Measurements from ENCODE around the gene MAP2K6. TPM values are rescaled to one million over a fixed set of nuclear protein-coding genes. Genes with fewer than 3 reads are reported as not detected.

Gene MAP2K6
- total RNA-seq, 1 donor = 2.0 TPM

DNA sequence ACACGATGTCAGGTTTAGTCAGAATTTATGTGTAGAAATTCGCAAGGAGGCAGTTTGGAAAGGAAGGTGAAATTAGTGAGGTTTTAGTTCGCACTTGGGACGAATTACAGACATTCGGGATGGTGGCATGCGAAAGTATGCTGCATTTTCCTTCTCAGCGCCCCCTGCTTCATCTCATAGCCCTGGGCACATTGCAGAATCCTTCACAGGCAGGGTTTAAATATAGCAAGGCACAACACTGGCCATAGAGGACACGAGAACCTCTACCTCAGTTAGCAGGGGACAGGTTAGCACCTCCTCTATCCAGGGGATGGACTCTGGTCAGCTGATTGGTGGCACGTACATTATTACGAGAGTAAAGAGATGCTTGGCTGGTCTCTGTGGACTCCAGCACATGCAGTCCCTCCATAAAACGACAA, 47.5 kb downstream of the MAP2K6 start:
- no peak overlapping the region for H3K4me3 ChIP-seq (ENCODE audit: low read depth, low read length)
- TF ChIP-seq, protein P1, sequence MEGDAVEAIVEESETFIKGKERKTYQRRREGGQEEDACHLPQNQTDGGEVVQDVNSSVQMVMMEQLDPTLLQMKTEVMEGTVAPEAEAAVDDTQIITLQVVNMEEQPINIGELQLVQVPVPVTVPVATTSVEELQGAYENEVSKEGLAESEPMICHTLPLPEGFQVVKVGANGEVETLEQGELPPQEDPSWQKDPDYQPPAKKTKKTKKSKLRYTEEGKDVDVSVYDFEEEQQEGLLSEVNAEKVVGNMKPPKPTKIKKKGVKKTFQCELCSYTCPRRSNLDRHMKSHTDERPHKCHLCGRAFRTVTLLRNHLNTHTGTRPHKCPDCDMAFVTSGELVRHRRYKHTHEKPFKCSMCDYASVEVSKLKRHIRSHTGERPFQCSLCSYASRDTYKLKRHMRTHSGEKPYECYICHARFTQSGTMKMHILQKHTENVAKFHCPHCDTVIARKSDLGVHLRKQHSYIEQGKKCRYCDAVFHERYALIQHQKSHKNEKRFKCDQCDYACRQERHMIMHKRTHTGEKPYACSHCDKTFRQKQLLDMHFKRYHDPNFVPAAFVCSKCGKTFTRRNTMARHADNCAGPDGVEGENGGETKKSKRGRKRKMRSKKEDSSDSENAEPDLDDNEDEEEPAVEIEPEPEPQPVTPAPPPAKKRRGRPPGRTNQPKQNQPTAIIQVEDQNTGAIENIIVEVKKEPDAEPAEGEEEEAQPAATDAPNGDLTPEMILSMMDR (IDR thresholded peaks at IDR 0.05; ENCODE audit: insufficient read depth, low read length) = no peak
- DNase-seq (ENCODE audit: low read depth) = no peak

DNA sequence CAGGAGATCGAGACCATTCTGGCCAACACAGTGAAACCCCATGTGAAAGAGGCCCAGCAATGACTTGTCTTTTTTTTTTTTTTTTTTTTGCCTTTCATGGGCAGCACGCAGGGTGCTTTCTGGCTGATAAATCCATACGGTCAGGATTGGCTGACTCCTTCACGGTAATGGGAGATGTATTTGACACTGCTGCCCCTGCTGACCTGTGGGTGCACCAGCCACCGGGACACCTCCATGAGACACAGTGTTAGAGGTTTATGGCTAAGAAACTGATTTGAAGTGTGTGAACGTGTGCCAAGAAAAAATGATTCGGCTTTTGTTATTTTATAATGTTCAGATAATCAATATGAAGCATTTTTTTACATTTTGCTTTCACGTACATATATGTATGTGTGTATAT, 48.4 kb downstream of the MAP2K6 start:
- H3K4me3 ChIP-seq (ENCODE audit: low read depth, low read length) = no peak overlapping the region
- TF ChIP-seq, protein P1 (IDR thresholded peaks at IDR 0.05; ENCODE audit: insufficient read depth, low read length) = no peak
- no peak for DNase-seq (ENCODE audit: low read depth)

DNA sequence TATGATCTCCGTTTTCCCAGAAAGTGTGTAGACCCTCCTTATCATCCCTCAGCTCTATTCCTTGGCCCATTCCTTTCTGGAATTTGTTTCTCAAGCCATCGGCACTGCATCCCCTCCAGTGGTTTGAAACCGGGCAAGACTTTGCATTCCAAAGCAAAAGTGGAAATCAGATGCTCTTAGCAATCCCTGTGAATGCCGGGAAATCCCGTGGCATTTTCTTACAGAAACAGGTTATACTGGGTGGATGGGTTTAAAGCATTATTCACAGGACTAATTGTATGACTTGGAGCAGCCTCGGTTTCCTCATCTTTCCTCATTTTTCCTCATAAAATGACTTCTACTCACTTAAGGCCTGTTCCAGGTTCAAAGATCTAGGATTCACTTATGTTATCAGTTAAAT, 52.0 kb downstream of the MAP2K6 start:
- DNase-seq (ENCODE audit: low read depth) = no peak

DNA sequence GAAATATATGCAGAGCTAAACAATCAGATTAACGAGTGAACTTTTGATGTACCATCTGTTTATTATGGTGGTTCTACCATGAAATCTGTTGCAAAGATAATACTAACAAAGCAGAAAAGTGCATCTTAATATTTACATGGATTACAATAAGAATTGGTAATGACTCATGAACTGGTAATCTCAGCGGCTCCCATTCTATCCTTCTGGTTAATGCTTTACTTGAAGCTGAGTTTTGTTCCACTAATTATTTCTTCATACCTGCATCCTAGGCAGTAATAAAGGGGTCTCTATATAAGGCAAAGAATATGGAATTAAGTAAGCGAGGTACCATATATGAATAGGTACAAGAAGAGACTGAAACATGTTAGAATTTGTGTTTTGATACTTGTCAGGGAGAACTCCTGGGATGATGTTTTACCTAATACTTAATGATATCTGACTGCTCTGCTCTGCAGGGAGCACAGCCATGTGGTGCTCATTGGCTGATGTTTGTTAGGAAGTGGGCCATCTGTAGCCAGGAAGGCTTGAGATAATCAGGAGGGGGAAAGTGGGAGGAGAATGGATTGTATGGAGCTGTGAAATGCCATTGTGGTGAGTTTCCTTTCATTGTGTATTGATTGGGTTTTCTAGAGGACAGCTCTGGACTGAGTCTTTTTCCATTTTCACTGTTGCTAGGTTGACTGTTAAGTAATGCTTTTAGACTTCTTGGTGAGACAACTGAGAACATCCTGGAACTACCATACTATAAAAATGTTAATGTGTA, 52.6 kb downstream of the MAP2K6 start:
- TF ChIP-seq, protein P1 (IDR thresholded peaks at IDR 0.05; ENCODE audit: insufficient read depth, low read length) = no peak
- H3K4me3 ChIP-seq (ENCODE audit: low read depth, low read length) = no peak overlapping the region
- no peak for DNase-seq (ENCODE audit: low read depth)

More for the DNA sequence above, 52.0 kb downstream of the MAP2K6 start:
- TF ChIP-seq, protein P1 (IDR thresholded peaks at IDR 0.05; ENCODE audit: insufficient read depth, low read length) = no peak
- no peak overlapping the region for H3K4me3 ChIP-seq (ENCODE audit: low read depth, low read length)

DNA sequence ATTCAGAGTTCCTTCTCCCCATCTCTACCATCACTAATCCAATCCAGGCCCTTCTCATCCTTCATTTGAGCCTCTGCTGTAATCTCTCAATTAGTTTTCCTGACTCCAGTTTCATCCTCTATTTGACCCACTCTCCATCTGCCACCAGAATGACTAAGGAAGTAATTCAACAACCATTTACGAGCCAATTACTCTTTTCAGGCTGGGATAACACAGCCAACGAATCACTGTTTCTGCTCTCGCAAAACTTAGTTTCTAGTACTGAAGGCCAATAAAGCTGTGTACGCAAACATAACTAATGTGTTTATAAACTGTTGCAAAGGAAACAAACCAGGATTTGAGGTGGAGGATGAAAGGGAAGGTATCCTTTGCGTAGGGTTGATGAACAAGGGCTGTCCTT, 53.7 kb downstream of the MAP2K6 start:
- DNase-seq (ENCODE audit: low read depth) = no peak
- H3K4me3 ChIP-seq (ENCODE audit: low read depth, low read length) = no peak overlapping the region
- TF ChIP-seq, protein P1 (IDR thresholded peaks at IDR 0.05; ENCODE audit: insufficient read depth, low read length) = no peak

DNA sequence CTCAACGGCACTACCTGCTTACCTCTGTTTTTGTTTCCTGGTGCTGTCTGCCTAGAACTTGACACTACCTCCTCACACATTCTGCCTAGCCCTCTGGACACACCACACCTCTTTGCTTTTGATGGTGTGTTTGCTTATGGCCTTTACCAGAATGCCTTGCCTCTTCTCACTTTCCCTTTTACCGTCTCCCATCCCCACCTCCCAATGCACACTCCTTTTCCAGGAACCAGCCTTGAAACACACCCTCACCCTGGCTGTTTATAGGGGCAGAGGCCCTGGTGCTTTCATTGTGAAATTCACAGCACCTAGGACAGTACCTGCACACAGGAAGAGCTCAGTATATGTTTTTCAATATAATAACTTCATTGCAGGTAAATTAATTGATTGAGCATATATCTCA, 56.2 kb downstream of the MAP2K6 start:
- TF ChIP-seq, protein P1 (IDR thresholded peaks at IDR 0.05; ENCODE audit: insufficient read depth, low read length) = no peak
- DNase-seq (ENCODE audit: low read depth) = no peak
- H3K4me3 ChIP-seq (ENCODE audit: low read depth, low read length) = no peak overlapping the region

DNA sequence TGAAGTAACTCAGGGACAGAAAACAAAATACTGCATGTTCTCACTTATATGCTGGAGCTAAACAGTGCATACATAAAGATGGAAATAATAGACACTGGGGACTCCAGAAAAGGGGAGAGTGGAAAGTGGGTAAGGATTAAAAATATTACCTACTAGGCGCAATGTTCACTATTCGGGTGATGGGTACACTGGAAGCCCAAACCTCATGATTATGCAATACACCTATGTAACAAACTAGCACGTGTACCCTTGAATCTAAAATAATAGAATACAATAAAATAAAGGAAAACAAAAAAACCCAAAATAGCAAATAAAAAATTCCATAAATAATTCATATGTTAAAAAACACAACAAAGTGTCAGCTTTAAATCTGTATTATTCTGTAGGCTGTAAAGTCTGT, 56.9 kb downstream of the MAP2K6 start:
- DNase-seq (ENCODE audit: low read depth) = no peak
- TF ChIP-seq, protein P1 (IDR thresholded peaks at IDR 0.05; ENCODE audit: insufficient read depth, low read length) = no peak
- H3K4me3 ChIP-seq (ENCODE audit: low read depth, low read length) = no peak overlapping the region
